NB4 (cell line): Measurements from ENCODE around the gene MEN1.

Experiments used
- DNase-seq: peaks from one replicate; pipeline ENCODE4 v3.0.0; 2010; ENCODE audit warnings: low read depth
- H3K4me3 ChIP-seq: one replicate; pipeline ENCODE4 v1.5.1; 2011; ENCODE audit warnings: mild to moderate bottlenecking, low read depth, low read length, moderate library complexity
- CTCF ChIP-seq: IDR thresholded peaks from one replicate; pipeline ENCODE4 v1.5.1; 2012; ENCODE audit warnings: low read depth, low read length
- MAX ChIP-seq: IDR thresholded peaks from 2 replicates; pipeline ENCODE4 v1.6.1; 2011; ENCODE audit warnings: low read depth, low read length
- MYC ChIP-seq: IDR thresholded peaks from 2 replicates; pipeline ENCODE4 v1.6.1; 2011; ENCODE audit warnings: low read depth, low read length
- POLR2A ChIP-seq: IDR thresholded peaks from 2 replicates; pipeline ENCODE4 v1.6.1; 2011; ENCODE audit warnings: mild to moderate bottlenecking; ENCODE audit not compliant: insufficient read length; ENCODE audit errors: extremely low read depth

MEN1 gene

GRCh38 chr11:64855596-64856304 lies 45.4 kb upstream of the MEN1 start:
- H3K4me3 ChIP-seq: no peak overlapping the region
- no peak for DNase-seq
- TF ChIP-seq MYC (no peak), POLR2A (no peak), CTCF (no peak), MAX (no peak)

- DNase-seq: peak; percentile 75
- TF ChIP-seq MYC (peak; percentile 31; the same call in 1 of the 2 replicates), POLR2A (no peak), MAX (0 out of 2 replicates have a peak, but pooled peaks have one; percentile 22), CTCF (no peak)
- no peak overlapping the region for H3K4me3 ChIP-seq
Observed at GRCh38 chr11:64854534-64855502, 44.5 kb upstream of the MEN1 start.

GRCh38 chr11:64854157-64854533 lies 43.8 kb upstream of the MEN1 start:
- TF ChIP-seq POLR2A: no peak
- TF ChIP-seq CTCF: no peak
- TF ChIP-seq MYC: no peak
- TF ChIP-seq MAX: no peak
- no peak overlapping the region for H3K4me3 ChIP-seq
- no peak for DNase-seq

GRCh38 chr11:64853709-64854108 lies 43.4 kb upstream of the MEN1 start:
- H3K4me3 ChIP-seq: no peak overlapping the region
- no peak for DNase-seq
- no peak for TF ChIP-seq MAX
- TF ChIP-seq MYC: no peak
- TF ChIP-seq CTCF: no peak
- no peak for TF ChIP-seq POLR2A

- no peak for TF ChIP-seq POLR2A
- TF ChIP-seq MAX: no peak
- no peak for TF ChIP-seq CTCF
- TF ChIP-seq MYC: no peak
- DNase-seq: peak; percentile 43
- H3K4me3 ChIP-seq: no peak overlapping the region
Observed at GRCh38 chr11:64852804-64853509, 42.6 kb upstream of the MEN1 start.
